Ovary (tissue), 9 donors: Measurements from ENCODE around the gene WFDC12. TPM values are rescaled to one million over a fixed set of nuclear protein-coding genes. Genes with fewer than 3 reads are reported as not detected.

Experiments used
- DNase-seq, 5 donors: peaks; one replicate each; pipeline ENCODE4 v3.0.0-alpha.2; 2019 to 2020
- H3K27ac ChIP-seq, 2 donors: fragments of 200-600 bp; one replicate each; pipeline versions ENCODE4 v1.5.1 to v1.8.0; 2019 to 2022
- H3K27me3 ChIP-seq: fragments of 200-600 bp; one replicate; pipeline ENCODE4 v1.8.0; 2022
- H3K36me3 ChIP-seq: fragments of 200-600 bp; sonication (generic); one replicate; pipeline ENCODE4 v1.5.1; 2019
- H3K4me1 ChIP-seq: one replicate; pipeline ENCODE4 v1.8.1; 2013; ENCODE audit warnings: mild to moderate bottlenecking, moderate library complexity; ENCODE audit not compliant: insufficient read depth
- H3K4me3 ChIP-seq: fragments of 200-600 bp; sonication (generic); one replicate; pipeline ENCODE4 v1.5.1; 2017
- H3K9me3 ChIP-seq, 2 donors: fragments of 200-600 bp in 1 of 2; sonication (generic) in 1 of 2; one replicate each; pipeline versions ENCODE4 v1.5.1 to v1.8.1; 2013 to 2019; ENCODE audit warnings: mild to moderate bottlenecking in 1 of 2, moderate library complexity in 1 of 2
- EP300 ChIP-seq: sonication (generic); formaldehyde crosslinking; IDR thresholded peaks from one replicate; pipeline ENCODE4 v1.6.1; 2017; ENCODE audit warnings: antibody characterized with exemption
- POLR2A ChIP-seq: fragments of 450-650 bp; IDR thresholded peaks from one replicate; pipeline ENCODE4 v1.6.1; 2017; ENCODE audit warnings: antibody characterized with exemption, mild to moderate bottlenecking, moderate library complexity
- WGBS, 3 donors: extraction: QIAGEN DNeasy Blood & Tissue Kit in 1 of 3; methylation state at CpG; one replicate each; pipeline versions ENCODE4 v1.1.5 to v1.1.7; 2013 to 2017; 5-methylcytosine and 5-hydroxymethylcytosine counted together
- intact Hi-C, 4 donors: fragments of 100-400 bp; cut with DNase I; formaldehyde crosslinking; loops; one replicate each; pipeline versions ENCODE4 v1.11.0 to v1.15.1; 2022 to 2023
- polyA plus RNA-seq, 2 donors: library from polyadenylated mRNA; stranded (reverse); fragments of 200-250 nt in 1 of 2; fragments of 350-450 nt in 1 of 2; fragmentation: Illumina TruSeq in 1 of 2; extraction: RNeasy Lipid Tissue Mini Kit (QIAGEN cat#74804) in 1 of 2; gene quantifications; one replicate each; pipeline ENCODE4 v1.2.3, GENCODE V29; 2013 to 2014
- total RNA-seq, 7 donors: library from RNA; depleted of rRNA in 2 of 7; stranded (reverse); fragments of >200 nt in 2 of 7; fragmentation: NEBNext Ultra II Directional in 3 of 7; extraction: Animal tissue kit (Norgen Biotek cat#: 25700) in 3 of 7; gene quantifications; one replicate each; pipeline versions ENCODE4 v1.1.0 to v1.2.4, GENCODE V29; 2016 to 2023
- TF ChIP-seq, protein P1 (sequence below), 3 donors: fragments of 450-650 bp in 2 of 3; fragments of 200-600 bp in 1 of 3; IDR thresholded peaks; one replicate each; pipeline versions ENCODE4 v1.5.1 to v1.8.0; 2016 to 2022; ENCODE audit warnings: antibody characterized with exemption in 3 of 3, mild to moderate bottlenecking in 1 of 3
- donor health status: DM: no; HTN: no; CAD: no; lungs with moderate emphysema.
- donor health status: DM: no; HTN: no; CAD: no.
- donor health status: Bipolar disorder and iron deficiency.
- donor health status: DM: yes; HTN: yes; CAD: no.
- donor health status: DM: no; HTN: no; CAD: no.
- donor health status: DM: yes; HTN: yes; CAD: no.

Gene WFDC12
- total and polyA plus RNA-seq, 9 donors, result not detected

DNA sequence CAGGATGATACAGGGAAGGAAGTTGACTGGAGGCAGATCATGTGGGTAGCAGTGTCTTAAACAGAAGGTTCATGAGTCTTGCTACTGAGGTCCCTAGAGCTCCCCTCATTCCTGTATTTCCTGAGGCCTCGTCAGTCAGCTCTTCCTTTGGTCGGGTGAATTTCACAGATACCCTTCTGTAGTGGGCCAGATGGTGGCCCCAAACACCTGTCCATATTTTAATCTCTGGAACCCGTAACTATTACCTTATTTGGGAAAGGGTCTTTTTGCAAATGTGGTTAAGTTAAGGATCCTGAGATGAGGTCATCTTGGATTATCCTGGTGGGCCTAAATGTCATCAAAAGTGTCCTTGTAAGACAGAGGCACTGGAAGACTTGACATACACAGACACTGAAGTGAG is 32.9 kb downstream of the WFDC12 start:
- no peak overlapping the region for H3K27ac ChIP-seq
- no peaks in the 10 kb centered on the region for H3K4me1 ChIP-seq
- H3K27me3 ChIP-seq, result no peaks in the 10 kb centered on the region
- H3K36me3 ChIP-seq, result no peaks in the 10 kb centered on the region
- TF ChIP-seq POLR2A, result no peak
- TF ChIP-seq, protein P1, sequence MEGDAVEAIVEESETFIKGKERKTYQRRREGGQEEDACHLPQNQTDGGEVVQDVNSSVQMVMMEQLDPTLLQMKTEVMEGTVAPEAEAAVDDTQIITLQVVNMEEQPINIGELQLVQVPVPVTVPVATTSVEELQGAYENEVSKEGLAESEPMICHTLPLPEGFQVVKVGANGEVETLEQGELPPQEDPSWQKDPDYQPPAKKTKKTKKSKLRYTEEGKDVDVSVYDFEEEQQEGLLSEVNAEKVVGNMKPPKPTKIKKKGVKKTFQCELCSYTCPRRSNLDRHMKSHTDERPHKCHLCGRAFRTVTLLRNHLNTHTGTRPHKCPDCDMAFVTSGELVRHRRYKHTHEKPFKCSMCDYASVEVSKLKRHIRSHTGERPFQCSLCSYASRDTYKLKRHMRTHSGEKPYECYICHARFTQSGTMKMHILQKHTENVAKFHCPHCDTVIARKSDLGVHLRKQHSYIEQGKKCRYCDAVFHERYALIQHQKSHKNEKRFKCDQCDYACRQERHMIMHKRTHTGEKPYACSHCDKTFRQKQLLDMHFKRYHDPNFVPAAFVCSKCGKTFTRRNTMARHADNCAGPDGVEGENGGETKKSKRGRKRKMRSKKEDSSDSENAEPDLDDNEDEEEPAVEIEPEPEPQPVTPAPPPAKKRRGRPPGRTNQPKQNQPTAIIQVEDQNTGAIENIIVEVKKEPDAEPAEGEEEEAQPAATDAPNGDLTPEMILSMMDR (IDR thresholded peaks at IDR 0.05), result no peak
- no peak for TF ChIP-seq EP300
- intact Hi-C loops, result loop anchor here in 3 of 4 donors (10.0 kb wide), 1 partner anchor 77 kb away; no protein-coding TSS in a partner anchor
- no peak for DNase-seq
- no peak overlapping the region for H3K4me3 ChIP-seq
- H3K9me3 ChIP-seq, result no peaks in the 10 kb centered on the region
- WGBS, 3 donors, result 82 to 91% (median 88%) methylated on average over 3 of the region's 3 CpGs

DNA sequence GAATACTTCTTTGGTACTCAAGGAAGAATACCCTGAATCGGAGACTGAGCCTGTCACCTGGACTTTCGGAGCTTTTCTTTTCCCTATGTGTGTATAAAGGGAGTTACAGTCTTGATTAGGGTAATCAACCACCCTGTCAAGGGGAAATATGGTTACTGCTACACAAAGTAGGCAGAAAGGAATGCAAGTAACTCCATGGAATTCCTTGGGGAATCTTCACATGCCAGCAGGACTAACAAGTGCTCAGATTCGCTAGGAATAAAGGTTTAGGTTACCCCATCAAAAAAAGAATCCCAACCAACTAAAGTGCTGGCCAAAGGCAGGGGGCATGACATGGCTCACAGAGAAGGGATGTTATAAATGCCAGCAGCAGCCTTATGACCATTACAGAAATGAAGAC is 33.8 kb downstream of the WFDC12 start:
- H3K9me3 ChIP-seq, result no peaks in the 10 kb centered on the region
- WGBS, 3 donors, result 83 to 89% (median 85%) methylated on average over 3 of the region's 3 CpGs
- no peaks in the 10 kb centered on the region for H3K27me3 ChIP-seq
- no peak for DNase-seq
- no peaks in the 10 kb centered on the region for H3K4me1 ChIP-seq
- H3K4me3 ChIP-seq, result no peak overlapping the region
- intact Hi-C loops, result loop anchor here in 3 of 4 donors (10.0 kb wide), 1 partner anchor 76 kb away; no protein-coding TSS in a partner anchor
- H3K36me3 ChIP-seq, result no peaks in the 10 kb centered on the region
- H3K27ac ChIP-seq, result no peak overlapping the region
- TF ChIP-seq POLR2A, result no peak
- TF ChIP-seq, protein P1 (IDR thresholded peaks at IDR 0.05), result no peak
- no peak for TF ChIP-seq EP300

DNA sequence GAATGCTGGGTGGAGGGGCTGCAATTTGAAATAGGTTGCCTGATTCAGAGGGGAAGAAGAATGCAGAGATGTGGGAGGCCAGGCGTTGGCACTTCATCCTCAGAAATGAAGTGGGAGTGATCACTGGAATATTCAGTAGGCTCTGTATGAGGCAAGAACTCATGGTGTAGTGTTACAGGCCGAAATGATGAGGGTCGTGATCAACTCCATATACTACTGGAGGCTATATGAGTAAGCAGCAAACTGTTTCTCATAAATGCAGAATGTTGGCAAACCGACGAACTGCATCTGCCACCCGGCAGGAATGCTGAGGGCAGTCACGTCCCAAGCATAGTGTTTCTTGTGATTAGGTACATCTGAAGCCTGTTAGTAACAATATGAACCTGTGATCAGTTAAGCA is 36.0 kb downstream of the WFDC12 start:
- H3K36me3 ChIP-seq, result no peaks in the 10 kb centered on the region
- H3K4me1 ChIP-seq, result no peaks in the 10 kb centered on the region
- DNase-seq, result no peak
- WGBS, 3 donors, result 54 to 68% (median 66%) methylated on average over 7 of the region's 7 CpGs
- TF ChIP-seq, protein P1 (IDR thresholded peaks at IDR 0.05), result no peak
- TF ChIP-seq EP300 (no peak), POLR2A (no peak)
- no peaks in the 10 kb centered on the region for H3K9me3 ChIP-seq
- intact Hi-C loops, result no loop called here
- no peaks in the 10 kb centered on the region for H3K27me3 ChIP-seq
- no peak overlapping the region for H3K27ac ChIP-seq
- no peak overlapping the region for H3K4me3 ChIP-seq

DNA sequence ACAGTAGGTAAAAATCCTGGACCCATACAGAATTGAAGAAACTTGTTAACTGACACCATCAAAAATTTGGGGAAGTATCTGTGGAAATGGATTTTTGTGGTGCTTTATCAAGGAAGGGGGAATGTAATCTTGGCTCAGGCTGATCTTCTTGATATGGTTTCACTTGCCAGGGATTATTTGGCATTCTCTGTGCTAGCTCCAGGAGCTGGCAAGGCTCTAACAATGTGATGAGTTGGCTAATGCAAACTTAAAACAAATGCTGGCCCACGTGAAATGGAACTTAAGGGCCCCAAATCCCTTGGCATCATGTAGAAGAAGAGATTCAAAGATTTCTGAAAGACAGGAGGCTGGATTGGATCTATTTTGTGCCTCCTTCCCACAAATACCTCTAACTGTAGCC is 36.5 kb downstream of the WFDC12 start:
- Histone ChIP-seq H3K36me3 (no peaks in the 10 kb centered on the region), H3K9me3 (no peaks in the 10 kb centered on the region), H3K27me3 (no peaks in the 10 kb centered on the region), H3K4me3 (no peak overlapping the region), H3K4me1 (no peaks in the 10 kb centered on the region), H3K27ac (no peak overlapping the region)
- no peak for DNase-seq
- intact Hi-C loops, result no loop called here
- TF ChIP-seq, protein P1 (IDR thresholded peaks at IDR 0.05), result no peak
- TF ChIP-seq EP300 (no peak), POLR2A (no peak)
- WGBS, 3 donors, result 36 to 54% (median 50%) methylated on average over 1 of the region's 1 CpG
